Lower leg skin (tissue), 4 donors: ENCODE data around the gene ZCCHC13. TPM values are rescaled to one million over a fixed set of nuclear protein-coding genes. Genes with fewer than 3 reads are reported as not detected.
A peak's percentile ranks its signal among the peaks of the same experiment; 100 is the strongest.
"Not testable (repeated sequence)": the region's sequence is repeated elsewhere in the genome, so short reads cannot be mapped to it uniquely, and the experiment has no call there.

Experiments used
- DNase-seq, 2 donors: peaks; one replicate each; pipeline ENCODE4 v3.0.0-alpha.2; 2019; ENCODE audit warnings: low spot score in 2 of 2
- H3K4me3 ChIP-seq: fragments of 200-600 bp; sonication (generic); 2 replicates; pipeline ENCODE4 v1.5.1; 2017; ENCODE audit warnings: mild to moderate bottlenecking, low read depth; ENCODE audit not compliant: poor library complexity, severe bottlenecking
- CTCF ChIP-seq, 3 donors: fragments of 450-650 bp; IDR thresholded peaks; one replicate each; pipeline ENCODE4 v1.5.1; 2016; ENCODE audit warnings: antibody characterized with exemption in 3 of 3, mild to moderate bottlenecking in 3 of 3, moderate library complexity in 2 of 3
- POLR2A ChIP-seq, 2 donors: fragments of 450-650 bp; IDR thresholded peaks; one replicate each; pipeline ENCODE4 v1.6.1; 2016 to 2017; ENCODE audit warnings: antibody characterized with exemption in 2 of 2, mild to moderate bottlenecking in 1 of 2, moderate library complexity in 1 of 2
- WGBS, 2 donors: methylation state at CpG; one replicate each; pipeline ENCODE4 v1.1.5; 2018; 5-methylcytosine and 5-hydroxymethylcytosine counted together
- intact Hi-C: fragments of 100-400 bp; cut with DNase I; formaldehyde crosslinking; loops from one replicate; pipeline ENCODE4 v1.15.0; 2023; ENCODE audit warnings: low total_unique reads
- total RNA-seq, 4 donors: library from RNA; depleted of rRNA; stranded (reverse); fragments of >200 nt; gene quantifications; one replicate each; pipeline ENCODE4 v1.1.0, GENCODE V29; 2016

The ZCCHC13 gene
- total RNA-seq, 4 donors from 2014 or later, result not detected

GRCh38 chrX:74324131-74324530 is 20.2 kb downstream of the ZCCHC13 start:
- no peak overlapping the region for H3K4me3 ChIP-seq
- DNase-seq, result no peak
- WGBS, 2 donors, result 57 to 75% methylated on average over 5 of the region's 5 CpGs
- intact Hi-C loops, result no loop called here
- TF ChIP-seq POLR2A (IDR thresholded peaks at IDR 0.05) (no peak), CTCF (IDR thresholded peaks at IDR 0.05) (no peak)

GRCh38 chrX:74325130-74326059 is 21.4 kb downstream of the ZCCHC13 start:
- no peak overlapping the region for H3K4me3 ChIP-seq
- intact Hi-C loops, result no loop called here
- 26% methylated on average over 9 of the region's 9 CpGs; no CpG with 5 or more reads in 1 of the 2 donors for WGBS, 2 donors
- DNase-seq, result no peak
- TF ChIP-seq CTCF (IDR thresholded peaks at IDR 0.05) (no peak), POLR2A (IDR thresholded peaks at IDR 0.05) (no peak)

GRCh38 chrX:74338852-74339251 is 34.9 kb downstream of the ZCCHC13 start:
- intact Hi-C loops, result no loop called here
- no peak overlapping the region for H3K4me3 ChIP-seq
- TF ChIP-seq POLR2A (IDR thresholded peaks at IDR 0.05), result no peak
- TF ChIP-seq CTCF (IDR thresholded peaks at IDR 0.05), result no peak
- DNase-seq, result no peak

- intact Hi-C loops, result loop anchor here (10.0 kb wide), 1 partner anchor 485 kb away; the partner anchor contains the start of gene XIST
- no peak for TF ChIP-seq POLR2A (IDR thresholded peaks at IDR 0.05)
- TF ChIP-seq CTCF (IDR thresholded peaks at IDR 0.05), result no peak
- DNase-seq, result no peak
- no peak overlapping the region for H3K4me3 ChIP-seq
These were observed 36.1 kb downstream of the ZCCHC13 start for GRCh38 chrX:74340051-74340450.

GRCh38 chrX:74342211-74342610 is 38.2 kb downstream of the ZCCHC13 start:
- H3K4me3 ChIP-seq, DNase-seq: not testable (repeated sequence)
- intact Hi-C loops, result loop anchor here (10.0 kb wide), 1 partner anchor 487 kb away; the partner anchor contains the start of gene XIST
- 74 to 87% methylated on average over 4 to 5 of the region's 5 CpGs for WGBS, 2 donors

- TF ChIP-seq CTCF (IDR thresholded peaks at IDR 0.05) (no peak), POLR2A (IDR thresholded peaks at IDR 0.05) (no peak)
- intact Hi-C loops, result loop anchor here (10.0 kb wide), 1 partner anchor 489 kb away; the partner anchor contains the start of gene XIST
- DNase-seq, result peak in 1 of 2 donors; percentile 41
- 29 to 48% methylated on average over 3 of the region's 3 CpGs for WGBS, 2 donors
- no peak overlapping the region for H3K4me3 ChIP-seq
These were observed 39.6 kb downstream of the ZCCHC13 start for GRCh38 chrX:74343343-74344279.
